ENCODE measurements around the gene SMAD7.

SMAD7 gene

DNA sequence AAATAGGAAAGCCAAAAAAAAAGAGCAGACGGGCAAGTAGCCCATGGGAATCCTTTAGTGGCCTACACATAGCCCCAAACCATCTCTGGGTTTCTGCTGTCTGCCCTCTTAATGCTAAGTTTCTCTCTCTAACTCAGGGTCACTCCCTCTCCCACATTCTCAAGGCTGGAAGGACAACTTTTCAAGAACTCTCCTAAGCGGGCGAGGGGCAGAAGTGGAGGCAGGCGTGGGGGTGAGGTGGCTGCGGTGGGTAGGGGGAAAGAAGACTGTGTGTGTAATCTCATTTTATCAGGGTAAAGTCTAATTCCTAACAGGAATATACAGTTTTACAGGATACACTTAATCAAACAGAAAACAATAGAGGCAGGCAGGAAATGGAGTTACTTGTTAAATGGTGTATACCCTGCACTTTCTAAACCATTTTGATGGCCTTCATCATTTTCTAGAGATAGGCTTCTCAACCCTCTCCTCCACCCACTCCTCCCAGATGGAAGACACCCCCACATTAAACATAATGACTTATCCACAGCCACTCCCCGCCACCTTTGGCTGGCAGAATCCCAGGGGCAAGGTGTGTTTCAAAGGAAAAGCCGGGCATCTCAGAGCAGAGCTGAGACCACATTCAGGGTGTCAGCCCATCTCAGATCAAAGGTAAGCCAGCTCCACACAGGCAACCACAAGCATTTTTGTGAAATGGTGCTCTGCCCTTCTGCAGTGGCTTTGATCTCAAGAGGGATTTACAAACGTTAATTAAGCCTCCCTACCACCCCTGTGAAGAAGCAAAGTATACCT, 6.8 kb downstream of the SMAD7 start:
- DNase-seq = no peak

DNA sequence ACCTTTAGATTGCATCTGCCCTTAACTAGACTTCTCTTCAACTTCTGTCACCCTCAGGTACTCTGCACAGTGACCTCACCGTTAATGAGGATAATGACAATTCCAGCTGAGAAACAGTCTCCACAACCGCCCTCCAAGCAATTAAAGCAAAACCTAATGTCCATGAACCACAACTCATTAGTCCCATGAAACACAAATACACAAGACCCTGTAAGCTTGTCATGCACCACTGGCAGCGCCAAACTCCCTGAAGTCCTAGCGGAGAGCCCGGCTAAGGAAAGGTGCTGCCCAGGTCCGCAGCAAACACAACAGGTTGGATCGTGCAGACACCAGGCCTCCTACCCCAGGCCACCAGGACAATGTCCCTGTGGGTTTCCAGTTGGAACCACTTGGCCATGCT, 7.4 kb downstream of the SMAD7 start:
- DNase-seq = no peak

DNA sequence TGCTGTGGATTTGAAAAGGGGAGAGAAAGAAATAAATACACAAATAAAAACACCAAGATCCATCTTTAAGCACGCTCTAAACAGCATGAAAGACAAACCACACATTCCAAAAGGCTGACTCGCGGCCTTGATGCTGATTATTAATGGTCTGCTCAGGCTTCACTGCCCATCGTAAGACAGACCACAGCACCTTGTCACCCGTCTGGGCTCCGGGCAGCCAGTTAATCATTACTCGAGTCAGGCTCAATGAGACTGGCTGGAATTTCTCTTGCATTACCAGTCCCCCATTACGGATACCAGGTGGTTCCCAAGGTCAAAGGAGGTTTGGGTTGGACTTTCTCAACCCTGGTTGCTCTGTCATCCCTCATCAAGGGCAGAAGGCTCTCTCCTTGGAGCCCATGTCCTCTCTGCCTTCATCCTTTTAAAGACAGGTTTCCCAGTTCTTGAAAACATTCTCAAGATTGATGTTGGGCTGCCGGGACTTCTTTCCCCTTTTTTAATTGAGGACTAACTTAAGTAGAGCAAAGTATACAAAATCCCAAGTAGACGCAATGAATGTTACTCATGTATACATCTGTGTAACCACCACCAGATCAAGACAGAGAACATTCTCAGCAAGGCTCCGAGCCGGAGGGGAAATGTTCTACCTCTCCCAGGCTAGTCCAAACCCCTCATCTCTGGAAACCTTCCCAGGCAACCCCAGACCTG, 8.1 kb downstream of the SMAD7 start:
- no peak for DNase-seq

GRCh38 chr18:48942086-48942485, 8.7 kb downstream of the SMAD7 start:
- no peak for DNase-seq

GRCh38 chr18:48941672-48942071, 9.1 kb downstream of the SMAD7 start:
- DNase-seq = no peak

DNA sequence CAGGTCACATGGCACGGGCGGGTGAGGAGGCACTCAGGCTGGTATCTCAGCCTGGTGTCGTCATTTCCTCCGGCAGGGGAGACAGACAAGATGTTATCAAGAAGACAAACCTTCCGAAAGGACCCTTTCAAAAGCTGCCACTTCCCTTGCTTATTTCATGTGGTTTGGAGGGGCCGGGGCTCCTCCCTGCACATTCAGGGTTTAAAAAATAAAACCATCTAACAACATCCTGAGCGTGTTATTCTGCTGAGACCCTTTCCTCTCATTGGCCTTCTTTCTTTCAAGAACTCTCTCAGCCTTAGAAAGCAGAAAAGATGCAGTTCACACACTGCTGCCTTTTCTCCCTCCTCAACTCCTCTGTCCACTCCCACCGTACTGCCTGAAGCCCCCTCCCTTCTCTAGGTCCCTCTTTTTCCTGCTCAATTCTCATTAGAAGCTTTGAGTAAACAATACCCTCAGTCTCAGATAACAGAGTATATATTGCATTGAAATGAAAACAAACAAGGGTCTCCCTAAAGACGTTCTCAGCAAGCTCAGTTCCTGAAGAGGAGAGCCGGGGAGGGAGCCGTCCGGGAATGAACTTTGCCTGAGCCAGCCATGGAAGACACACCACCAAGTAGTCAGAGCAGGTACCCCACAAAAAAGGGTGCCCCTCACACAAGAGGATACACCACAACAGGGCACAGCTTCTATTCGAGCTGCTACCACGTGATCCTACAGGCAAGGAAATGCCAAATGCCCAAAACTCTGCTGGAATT, 9.7 kb downstream of the SMAD7 start:
- DNase-seq = no peak

DNA sequence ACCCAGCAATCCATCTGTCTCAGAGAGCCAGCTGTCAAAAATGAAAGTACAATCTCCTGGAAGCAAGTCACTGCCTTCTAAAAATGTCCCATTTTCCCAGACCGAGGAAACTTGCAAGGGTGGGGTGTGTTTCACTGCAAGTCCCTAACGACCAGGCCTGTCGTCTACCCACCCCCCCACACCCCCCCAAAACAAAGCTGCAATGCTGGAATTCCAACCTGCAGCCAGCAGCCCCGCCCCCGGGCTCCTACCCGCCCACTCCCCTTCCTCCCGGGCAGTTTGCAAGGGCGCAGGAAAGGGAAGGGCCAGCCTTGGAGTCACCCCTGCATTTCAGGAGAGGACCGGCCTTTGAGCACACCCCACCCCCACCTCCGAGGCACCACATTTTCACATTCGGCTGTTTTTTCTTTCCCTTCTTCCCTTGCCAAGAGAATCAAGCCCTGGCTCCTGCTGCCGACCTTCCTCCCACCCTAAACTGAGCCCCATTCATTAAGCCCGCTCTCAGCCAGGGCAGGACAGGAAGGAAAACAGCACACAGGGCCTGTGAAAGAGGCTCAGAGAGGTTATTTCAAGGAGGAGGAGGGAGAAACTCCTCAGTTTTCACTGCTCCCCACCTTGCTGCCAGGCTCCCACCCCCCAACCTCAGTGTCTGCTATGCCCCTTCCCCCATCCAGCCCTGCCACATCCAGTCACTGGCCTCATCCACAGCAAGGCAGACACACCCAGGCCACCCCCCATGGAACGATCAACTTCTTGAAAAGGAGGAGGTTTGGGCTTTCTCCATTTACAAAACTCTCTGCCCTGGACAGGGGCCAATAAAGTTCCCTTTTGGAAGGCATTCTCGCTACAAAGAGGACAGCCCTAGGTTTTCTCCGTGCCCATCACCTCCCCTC, 11.3 kb downstream of the SMAD7 start:
- no peak for DNase-seq

- DNase-seq = no peak
These were observed 11.9 kb downstream of the SMAD7 start for GRCh38 chr18:48938827-48939204.

GRCh38 chr18:48937869-48938750, 12.7 kb downstream of the SMAD7 start:
- no peak for DNase-seq

DNA sequence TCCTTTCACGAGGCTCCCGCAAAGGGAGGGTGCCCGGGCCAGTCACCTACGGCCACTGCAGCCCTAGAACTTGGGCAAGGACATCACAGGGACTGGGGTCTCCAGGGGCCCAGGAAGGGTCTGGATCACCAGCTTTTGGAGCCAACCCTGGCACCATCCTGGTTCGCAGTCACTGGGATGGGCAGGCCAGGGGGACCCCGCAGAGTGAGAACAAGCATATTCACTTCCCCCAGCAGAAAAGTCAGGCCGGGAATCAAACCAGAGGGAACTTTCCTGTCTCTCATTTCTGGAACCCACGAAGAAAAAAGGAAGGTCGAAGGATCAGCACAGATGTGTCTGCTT, 15.4 kb downstream of the SMAD7 start:
- no peak for DNase-seq

DNA sequence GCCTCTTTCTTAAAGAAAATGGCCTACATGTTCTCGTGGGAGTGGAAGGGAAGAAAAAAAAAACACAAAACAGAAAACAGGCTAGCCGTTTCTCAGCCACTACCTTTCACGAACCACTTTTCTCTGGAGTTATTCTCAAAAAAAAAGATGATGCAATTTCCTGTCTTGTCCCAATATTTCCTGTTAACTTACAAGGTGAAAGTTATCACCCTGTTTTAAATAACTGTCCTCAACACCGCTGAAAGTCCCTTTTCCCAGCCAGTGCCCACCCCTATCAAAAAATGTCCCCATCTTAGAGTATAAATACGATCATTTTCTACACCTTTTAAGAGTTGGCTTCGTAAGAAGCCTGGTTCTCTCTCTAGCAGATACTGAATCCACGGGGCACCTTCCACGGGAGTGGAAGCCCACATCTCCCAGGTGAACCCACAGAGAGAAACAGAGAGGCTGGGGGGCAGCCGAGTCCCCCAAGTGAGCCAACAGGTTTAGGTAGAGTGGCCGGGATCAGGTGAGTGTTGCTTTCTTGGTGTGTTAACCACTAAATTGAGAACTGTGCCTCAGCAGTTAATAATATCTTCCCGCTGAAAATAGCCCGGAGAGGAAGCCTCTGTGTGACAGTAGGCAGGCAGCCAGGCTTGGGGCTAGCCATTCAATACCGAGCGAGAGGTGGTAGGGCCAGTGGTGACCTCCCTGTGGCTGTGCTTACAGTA, 15.9 kb downstream of the SMAD7 start:
- DNase-seq = no peak

DNA sequence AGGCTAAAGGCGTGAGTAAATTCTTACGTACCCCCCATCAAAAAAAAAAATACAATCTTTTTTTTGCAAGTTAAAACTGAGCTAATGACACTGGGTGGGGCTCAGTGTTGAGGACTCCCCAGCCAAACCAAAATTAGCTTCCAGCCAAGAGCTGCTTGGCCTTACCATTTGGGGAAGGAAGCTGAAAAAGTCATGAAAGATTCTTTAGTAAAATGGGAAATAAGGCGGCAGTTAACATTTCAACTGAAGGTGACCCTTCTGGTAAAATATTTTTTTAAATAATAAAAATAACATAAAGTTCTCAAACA, 16.4 kb downstream of the SMAD7 start:
- DNase-seq = no peak

DNA sequence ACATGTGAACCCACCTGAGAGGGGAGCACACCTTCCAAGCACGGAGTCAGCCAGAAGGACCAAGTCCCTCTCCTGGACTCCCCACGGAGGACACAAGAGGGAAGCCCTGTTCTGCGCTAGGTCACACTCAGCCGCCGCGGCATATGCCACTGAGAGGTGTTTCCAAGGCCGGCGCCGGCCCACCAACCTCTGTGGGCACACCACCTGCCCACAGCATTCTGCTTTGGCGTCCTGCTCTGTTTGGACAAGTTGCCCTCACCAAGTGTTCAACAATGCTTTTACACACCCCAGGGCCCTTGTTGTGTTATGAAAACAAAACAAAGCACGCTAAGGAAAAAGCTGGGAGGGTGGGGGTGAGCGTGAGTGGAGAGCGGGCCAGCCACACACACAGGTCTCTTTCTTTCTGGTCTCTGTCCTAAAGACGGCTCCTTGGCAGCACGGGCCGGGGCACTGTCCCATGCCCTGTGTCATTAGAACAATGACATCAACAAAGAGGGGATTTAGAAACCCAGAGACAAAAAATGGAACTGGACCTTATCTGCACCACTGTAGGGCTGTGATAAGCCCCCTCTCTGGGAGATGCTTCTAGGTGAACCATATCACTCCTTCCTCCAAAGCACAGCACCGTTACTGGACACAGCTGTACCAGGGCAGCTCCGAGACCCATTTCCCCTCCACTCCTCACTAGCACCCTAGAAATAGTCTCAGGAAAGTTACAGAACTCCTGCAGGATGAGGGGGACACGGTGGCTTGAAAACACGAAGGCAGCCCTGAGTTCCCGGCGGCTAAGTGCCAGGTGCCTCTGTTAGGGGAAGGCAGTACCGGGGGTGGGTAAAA, 17.0 kb downstream of the SMAD7 start:
- DNase-seq = no peak

- no peak for DNase-seq
These were observed 17.8 kb downstream of the SMAD7 start for GRCh38 chr18:48932822-48933510.

- DNase-seq = no peak
These were observed 18.3 kb downstream of the SMAD7 start for GRCh38 chr18:48932462-48932818.

- peak; percentile 64 for DNase-seq
These were observed 18.9 kb downstream of the SMAD7 start for GRCh38 chr18:48931680-48932461.

GRCh38 chr18:48930926-48931325, 19.8 kb downstream of the SMAD7 start:
- no peak for DNase-seq

DNA sequence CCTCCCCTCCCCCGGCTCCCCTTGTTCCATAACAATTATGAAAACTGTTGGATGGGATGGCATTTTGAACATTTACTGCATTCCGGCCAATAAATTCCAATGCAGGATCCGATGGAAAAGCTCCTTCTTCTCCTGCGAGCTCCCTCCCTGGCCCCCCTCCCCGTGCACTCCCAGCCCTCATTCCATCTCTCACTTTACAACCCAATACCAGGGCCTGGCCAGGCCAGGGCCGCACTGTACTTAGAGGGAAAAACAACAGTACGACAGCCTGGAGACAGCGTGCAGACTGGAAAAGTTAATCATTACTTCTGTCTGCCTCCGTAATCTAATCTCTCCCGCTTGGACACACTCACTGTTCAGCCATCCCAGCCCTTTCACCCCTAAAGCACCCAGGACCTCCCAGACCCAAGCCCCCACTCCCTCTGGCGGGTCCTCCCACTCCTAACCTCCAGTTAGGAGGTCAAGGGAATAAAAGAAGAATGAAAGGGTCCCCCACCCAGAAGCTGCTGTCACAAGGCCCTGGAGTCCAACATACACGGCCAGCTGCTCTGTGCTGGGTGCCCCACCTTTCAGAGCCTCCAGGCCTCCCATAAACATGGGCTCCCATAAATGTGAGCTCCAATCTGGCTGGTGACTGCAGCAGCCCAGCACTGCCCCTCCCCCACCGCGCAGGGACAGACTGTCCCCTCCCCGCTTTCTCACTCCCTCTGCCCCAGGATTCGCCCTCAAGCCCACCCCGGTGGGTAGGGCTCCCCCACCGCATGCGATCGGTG, 20.6 kb downstream of the SMAD7 start:
- peak; percentile 76 for DNase-seq
